ENCODE data around the gene MCCD1.

The MCCD1 gene

GRCh38 chr6:31534521-31535040 lies 5.8 kb downstream of the MCCD1 start:
- H2AFZ ChIP-seq (ENCODE audit: insufficient read depth, low read length, poor library complexity): no peak overlapping the region
- no peak overlapping the region for H4K12ac ChIP-seq (ENCODE audit: low read depth, low read length)
- no peak overlapping the region for H4K91ac ChIP-seq (ENCODE audit: low read depth, low read length)
- no peak overlapping the region for H2BK120ac ChIP-seq (ENCODE audit: insufficient read depth, low read length, poor library complexity)
- H3K9ac ChIP-seq (ENCODE audit: low read length): no peak overlapping the region
- peaks cover 58 to 91% of the 10 kb centered on the region in 2 experiments for H3K36me3 ChIP-seq (ENCODE audit: control insufficient read depth in 1 of 2, insufficient read depth in 2 of 2, low read length in 2 of 2)
- no peak overlapping the region for H2BK12ac ChIP-seq (ENCODE audit: low read length)
- H3K79me2 ChIP-seq (ENCODE audit: control insufficient read depth, insufficient read depth, low read length, poor library complexity): peaks cover 3% of the 10 kb centered on the region
- no CpG with 5 or more reads among the region's 24 CpGs for WGBS (ENCODE audit: extremely low coverage, insufficient coverage, insufficient read length)
- no peaks in the 10 kb centered on the region for H3K27me3 ChIP-seq (ENCODE audit: insufficient read depth, low read length)
- no peaks in the 10 kb centered on the region for H3K9me3 ChIP-seq (ENCODE audit: insufficient read depth, low read depth, low read length)
- H3K4me2 ChIP-seq (ENCODE audit: low read length): no peak overlapping the region
- H3K18ac ChIP-seq (ENCODE audit: low read length): peak overlapping the region; percentile 34
- H2BK5ac ChIP-seq (ENCODE audit: low read depth, low read length, poor library complexity): no peak overlapping the region
- H2AK5ac ChIP-seq (ENCODE audit: low read length): no peak overlapping the region
- no peak overlapping the region for H3K4me3 ChIP-seq (ENCODE audit: low read depth, low read length)
- H3K27ac ChIP-seq (ENCODE audit: low read depth, low read length): no peak overlapping the region
- H3K14ac ChIP-seq (ENCODE audit: low read length): no peak overlapping the region
- H3K4ac ChIP-seq (ENCODE audit: low read depth, low read length): no peak overlapping the region
- DNase-seq: no peak
- no peaks in the 10 kb centered on the region for H3K4me1 ChIP-seq (ENCODE audit: control insufficient read depth in 1 of 2, insufficient read depth in 2 of 2, low read length in 2 of 2)
- no peak overlapping the region for H4K8ac ChIP-seq (ENCODE audit: low read depth, low read length)
- H3K23ac ChIP-seq (ENCODE audit: low read length): no peak overlapping the region
- no peaks in the 10 kb centered on the region for H3K79me1 ChIP-seq (ENCODE audit: low read length)

- Histone ChIP-seq H3K9ac (ENCODE audit: low read length) (no peak overlapping the region), H3K4me2 (ENCODE audit: low read length) (no peak overlapping the region), H2AFZ (ENCODE audit: insufficient read depth, low read length, poor library complexity) (no peak overlapping the region), H3K23ac (ENCODE audit: low read length) (no peak overlapping the region), H3K79me1 (ENCODE audit: low read length) (no peaks in the 10 kb centered on the region), H4K91ac (ENCODE audit: low read depth, low read length) (no peak overlapping the region), H3K18ac (ENCODE audit: low read length) (no peak overlapping the region), H4K8ac (ENCODE audit: low read depth, low read length) (no peak overlapping the region), H4K12ac (ENCODE audit: low read depth, low read length) (no peak overlapping the region), H3K27ac (ENCODE audit: low read depth, low read length) (no peak overlapping the region), H3K79me2 (ENCODE audit: control insufficient read depth, insufficient read depth, low read length, poor library complexity) (peaks cover 12% of the 10 kb centered on the region), H3K9me3 (ENCODE audit: insufficient read depth, low read depth, low read length) (no peaks in the 10 kb centered on the region), H3K4me3 (ENCODE audit: low read depth, low read length) (no peak overlapping the region), H2BK12ac (ENCODE audit: low read length) (no peak overlapping the region), H2AK5ac (ENCODE audit: low read length) (no peak overlapping the region), H3K27me3 (ENCODE audit: insufficient read depth, low read length) (no peaks in the 10 kb centered on the region), H2BK5ac (ENCODE audit: low read depth, low read length, poor library complexity) (no peak overlapping the region), H2BK120ac (ENCODE audit: insufficient read depth, low read length, poor library complexity) (no peak overlapping the region), H3K14ac (ENCODE audit: low read length) (no peak overlapping the region), H3K36me3 (ENCODE audit: control insufficient read depth in 1 of 2, insufficient read depth in 2 of 2, low read length in 2 of 2) (peaks cover 57 to 88% of the 10 kb centered on the region in 2 experiments), H3K4ac (ENCODE audit: low read depth, low read length) (no peak overlapping the region), H3K4me1 (ENCODE audit: control insufficient read depth in 1 of 2, insufficient read depth in 2 of 2, low read length in 2 of 2) (peaks cover 6% of the 10 kb centered on the region in 2 experiments)
- no peak for DNase-seq
- WGBS (ENCODE audit: extremely low coverage, insufficient coverage, insufficient read length): no CpG with 5 or more reads among the region's 2 CpGs
Measured at GRCh38 chr6:31535538-31536324, 7.0 kb downstream of the MCCD1 start.

GRCh38 chr6:31538805-31539400 lies 10.1 kb downstream of the MCCD1 start:
- Histone ChIP-seq H3K4ac (ENCODE audit: low read depth, low read length) (peak overlapping the region; percentile 70), H3K79me1 (ENCODE audit: low read length) (peaks cover 10% of the 10 kb centered on the region), H2BK12ac (ENCODE audit: low read length) (no peak overlapping the region), H3K4me3 (ENCODE audit: low read depth, low read length) (no peak overlapping the region), H3K27ac (ENCODE audit: low read depth, low read length) (no peak overlapping the region), H3K23ac (ENCODE audit: low read length) (no peak overlapping the region), H4K91ac (ENCODE audit: low read depth, low read length) (no peak overlapping the region), H2AK5ac (ENCODE audit: low read length) (no peak overlapping the region), H3K79me2 (ENCODE audit: control insufficient read depth, insufficient read depth, low read length, poor library complexity) (peaks cover 20% of the 10 kb centered on the region), H3K4me2 (ENCODE audit: low read length) (no peak overlapping the region), H3K36me3 (ENCODE audit: control insufficient read depth in 1 of 2, insufficient read depth in 2 of 2, low read length in 2 of 2) (peaks cover 41 to 60% of the 10 kb centered on the region in 2 experiments), H3K18ac (ENCODE audit: low read length) (no peak overlapping the region), H3K14ac (ENCODE audit: low read length) (no peak overlapping the region), H3K9ac (ENCODE audit: low read length) (no peak overlapping the region), H2AFZ (ENCODE audit: insufficient read depth, low read length, poor library complexity) (no peak overlapping the region), H3K4me1 (ENCODE audit: control insufficient read depth in 1 of 2, insufficient read depth in 2 of 2, low read length in 2 of 2) (peaks cover 6% of the 10 kb centered on the region in 2 experiments), H3K27me3 (ENCODE audit: insufficient read depth, low read length) (no peaks in the 10 kb centered on the region), H4K8ac (ENCODE audit: low read depth, low read length) (no peak overlapping the region), H2BK120ac (ENCODE audit: insufficient read depth, low read length, poor library complexity) (no peak overlapping the region), H2BK5ac (ENCODE audit: low read depth, low read length, poor library complexity) (no peak overlapping the region), H3K9me3 (ENCODE audit: insufficient read depth, low read depth, low read length) (no peaks in the 10 kb centered on the region), H4K12ac (ENCODE audit: low read depth, low read length) (no peak overlapping the region)
- DNase-seq: no peak
- no CpG with 5 or more reads among the region's 6 CpGs for WGBS (ENCODE audit: extremely low coverage, insufficient coverage, insufficient read length)

- H2AFZ ChIP-seq (ENCODE audit: insufficient read depth, low read length, poor library complexity): no peak overlapping the region
- H2AK5ac ChIP-seq (ENCODE audit: low read length): no peak overlapping the region
- no peak overlapping the region for H3K27ac ChIP-seq (ENCODE audit: low read depth, low read length)
- no peak overlapping the region for H4K12ac ChIP-seq (ENCODE audit: low read depth, low read length)
- H3K4me2 ChIP-seq (ENCODE audit: low read length): peak overlapping the region; percentile 83
- no peak overlapping the region for H2BK12ac ChIP-seq (ENCODE audit: low read length)
- H4K91ac ChIP-seq (ENCODE audit: low read depth, low read length): no peak overlapping the region
- no peak overlapping the region for H3K14ac ChIP-seq (ENCODE audit: low read length)
- peak overlapping the region; percentile 82 for H3K4me3 ChIP-seq (ENCODE audit: low read depth, low read length)
- no peak overlapping the region for H2BK5ac ChIP-seq (ENCODE audit: low read depth, low read length, poor library complexity)
- no peaks in the 10 kb centered on the region for H3K9me3 ChIP-seq (ENCODE audit: insufficient read depth, low read depth, low read length)
- H3K79me2 ChIP-seq (ENCODE audit: control insufficient read depth, insufficient read depth, low read length, poor library complexity): peaks cover 20% of the 10 kb centered on the region
- no peak overlapping the region for H3K23ac ChIP-seq (ENCODE audit: low read length)
- no peak overlapping the region for H4K8ac ChIP-seq (ENCODE audit: low read depth, low read length)
- H3K4me1 ChIP-seq (ENCODE audit: control insufficient read depth in 1 of 2, insufficient read depth in 2 of 2, low read length in 2 of 2): peaks cover 6% of the 10 kb centered on the region in 2 experiments
- WGBS (ENCODE audit: extremely low coverage, insufficient coverage, insufficient read length): no CpG with 5 or more reads among the region's 4 CpGs
- no peak for DNase-seq
- H3K4ac ChIP-seq (ENCODE audit: low read depth, low read length): peak overlapping the region; percentile 90
- H3K9ac ChIP-seq (ENCODE audit: low read length): no peak overlapping the region
- peaks cover 10% of the 10 kb centered on the region for H3K79me1 ChIP-seq (ENCODE audit: low read length)
- no peak overlapping the region for H3K18ac ChIP-seq (ENCODE audit: low read length)
- no peak overlapping the region for H2BK120ac ChIP-seq (ENCODE audit: insufficient read depth, low read length, poor library complexity)
- peaks cover 25 to 44% of the 10 kb centered on the region in 2 experiments for H3K36me3 ChIP-seq (ENCODE audit: control insufficient read depth in 1 of 2, insufficient read depth in 2 of 2, low read length in 2 of 2)
- no peaks in the 10 kb centered on the region for H3K27me3 ChIP-seq (ENCODE audit: insufficient read depth, low read length)
Measured at GRCh38 chr6:31540640-31541039, 11.9 kb downstream of the MCCD1 start.

Measured in trophoblast cell (in vitro differentiated cells and primary cell).